T47D (cell line): ENCODE data around the gene SCML2.
"Not testable (repeated sequence)": the region's sequence is repeated elsewhere in the genome, so short reads cannot be mapped to it uniquely, and the experiment has no call there.

Experiments used
- DNase-seq, 2 experiments: peaks; one replicate each; pipeline versions ENCODE4 v3.0.0 to v3.0.0-alpha.2; 2011 to 2012; ENCODE audit warnings: low read depth in 1 of 2, low spot score in 1 of 2
- JUND ChIP-seq: IDR thresholded peaks from 2 replicates; pipeline ENCODE4 v1.6.1; 2012; ENCODE audit warnings: low read depth
- in situ Hi-C: cut with HindIII; loops from 2 replicates; pipeline ENCODE4 v1.10.0; 2016; ENCODE audit warnings: low sequenced_read_pairs, low pct_unique_long_range_greater_than_20kb

SCML2 gene

GRCh38 chrX:18309401-18309800, 45.1 kb downstream of the SCML2 start:
- no peak for DNase-seq
- TF ChIP-seq JUND, result no peak
- in situ Hi-C loops, result no loop called here

GRCh38 chrX:18297251-18297650, 57.2 kb downstream of the SCML2 start:
- TF ChIP-seq JUND, result no peak
- in situ Hi-C loops, result no loop called here
- DNase-seq, result no peak

GRCh38 chrX:18294893-18295292, 59.6 kb downstream of the SCML2 start:
- in situ Hi-C loops, result no loop called here
- TF ChIP-seq JUND, result no peak
- DNase-seq, result no peak

- no peak for DNase-seq
- TF ChIP-seq JUND, result no peak
- in situ Hi-C loops, result no loop called here
Observed at GRCh38 chrX:18291006-18291545, 63.4 kb downstream of the SCML2 start.

DNA sequence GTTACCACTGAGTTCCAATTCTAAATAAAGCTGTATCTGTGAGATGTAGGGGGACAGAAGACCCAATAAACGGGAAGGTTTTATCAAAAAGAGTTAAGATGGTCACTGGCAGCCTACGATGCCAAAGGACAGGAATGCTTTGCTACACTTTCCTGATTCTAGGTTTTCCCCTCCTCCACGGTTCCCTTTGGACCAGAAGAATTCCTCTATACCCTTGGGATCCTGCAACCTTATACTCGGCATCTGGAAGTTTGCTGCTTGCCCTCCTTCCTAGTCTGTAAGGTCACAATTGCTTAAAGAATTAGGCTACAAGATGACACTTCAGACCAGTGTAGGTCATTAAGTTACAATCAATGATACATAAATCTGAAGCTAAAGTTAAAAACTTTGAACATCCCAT, 64.3 kb downstream of the SCML2 start:
- no peak for DNase-seq
- no peak for TF ChIP-seq JUND
- in situ Hi-C loops, result no loop called here

DNA sequence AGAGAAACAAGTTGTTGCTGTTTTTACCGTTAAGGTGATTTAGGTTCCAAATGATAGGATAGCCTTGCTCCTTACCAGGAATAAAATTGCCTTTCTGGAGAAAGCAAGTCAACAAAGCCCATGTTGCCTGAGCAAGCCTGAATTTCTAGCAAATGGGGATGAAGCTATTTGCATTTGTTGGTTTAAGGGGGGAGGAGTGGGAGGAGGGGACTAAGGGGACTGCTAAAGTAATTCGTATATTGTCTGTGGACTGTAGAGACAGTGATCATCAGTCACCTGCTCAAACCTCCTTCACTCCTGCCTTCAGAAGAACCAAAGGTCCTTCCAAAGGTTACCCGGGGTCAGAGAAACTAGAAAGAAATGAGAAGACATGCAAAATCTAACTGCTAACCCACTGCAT, 65.8 kb downstream of the SCML2 start:
- TF ChIP-seq JUND, result no peak
- DNase-seq, result peak in 1 of 2 experiments; percentile 35
- in situ Hi-C loops, result no loop called here

- in situ Hi-C loops, result no loop called here
- DNase-seq, result no peak
- no peak for TF ChIP-seq JUND
Observed at GRCh38 chrX:18286322-18286831, 68.1 kb downstream of the SCML2 start.

- no peak for DNase-seq
- in situ Hi-C loops, result no loop called here
Observed at GRCh38 chrX:18278449-18278848, 76.0 kb downstream of the SCML2 start.

DNA sequence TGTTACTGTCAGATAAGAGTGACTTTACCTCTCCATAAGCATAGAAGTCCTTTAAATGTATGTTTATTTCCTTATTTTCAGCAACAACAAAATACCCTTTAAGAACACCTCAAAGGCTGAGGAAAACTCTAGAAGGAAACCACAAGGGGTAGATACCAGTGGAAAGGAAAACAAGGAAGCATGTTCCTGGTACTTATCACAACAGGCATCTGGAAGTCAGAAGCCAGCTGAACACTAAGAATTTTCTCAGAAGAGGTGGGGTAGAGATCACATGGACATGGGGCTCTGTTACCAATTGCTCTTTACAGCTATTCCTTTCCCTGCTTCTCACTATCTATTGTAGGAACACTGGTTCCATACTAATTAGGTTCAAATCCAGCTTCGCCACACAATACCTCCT, 82.3 kb downstream of the SCML2 start:
- no peak for TF ChIP-seq JUND
- DNase-seq, result no peak
- in situ Hi-C loops, result no loop called here

More at GRCh38 chrX:18278449-18278848, 76.0 kb downstream of the SCML2 start:
- TF ChIP-seq JUND, result no peak

DNA sequence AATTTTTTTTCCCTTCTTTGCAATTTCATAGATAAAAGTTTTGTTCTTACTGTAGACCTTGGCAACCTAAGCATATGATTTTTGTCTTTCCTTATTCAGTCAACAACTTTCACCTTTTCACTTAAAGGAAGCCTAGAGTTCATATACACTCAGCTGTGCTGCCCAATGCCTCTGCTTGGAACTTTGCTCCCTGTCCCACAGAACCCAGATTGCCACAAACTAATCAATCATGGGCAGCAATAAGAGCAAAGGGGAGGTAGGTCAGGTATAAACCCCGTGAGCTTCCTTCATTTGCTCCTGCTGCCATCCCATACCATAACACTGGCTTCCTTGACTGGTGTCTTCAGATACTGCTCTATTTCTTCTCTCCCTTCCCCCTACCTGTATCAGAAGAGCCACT, 82.8 kb downstream of the SCML2 start:
- no peak for DNase-seq
- TF ChIP-seq JUND, result no peak
- in situ Hi-C loops, result no loop called here

GRCh38 chrX:18271309-18271708, 83.2 kb downstream of the SCML2 start:
- in situ Hi-C loops, result no loop called here
- no peak for DNase-seq
- no peak for TF ChIP-seq JUND

DNA sequence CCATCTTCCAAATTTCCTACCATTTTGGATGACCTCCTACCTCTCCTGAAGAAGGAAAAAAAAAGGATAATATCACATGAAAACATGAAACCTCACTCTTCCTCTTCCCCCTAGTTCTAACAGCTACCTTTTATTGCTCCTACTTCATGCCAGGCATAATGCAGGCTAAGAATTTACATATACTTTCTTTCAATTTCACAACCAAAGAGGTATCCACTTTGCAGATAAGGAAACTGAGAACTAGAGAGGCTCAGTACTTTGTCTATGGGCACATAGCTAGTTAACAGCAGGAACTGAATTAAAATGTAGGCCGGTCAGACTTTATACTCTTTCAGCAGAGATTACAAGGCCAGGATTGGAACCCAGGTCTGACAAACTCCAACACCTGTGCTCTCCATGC, 99.4 kb downstream of the SCML2 start:
- in situ Hi-C loops, result no loop called here

GRCh38 chrX:18252644-18253359, 101.7 kb downstream of the SCML2 start:
- DNase-seq, result no peak
- in situ Hi-C loops, result no loop called here
- no peak for TF ChIP-seq JUND

More for the DNA sequence above, 99.4 kb downstream of the SCML2 start:
- DNase-seq, result no peak
- no peak for TF ChIP-seq JUND

- DNase-seq, in situ Hi-C loops: not testable (repeated sequence)
Observed at GRCh38 chrX:18229646-18230045, 124.8 kb downstream of the SCML2 start.
